Stimulated activated CD4-positive, alpha-beta T cell treated with anti-CD3 and anti-CD28 coated beads, Interleukin-1b, Interleukin-23, amount 100 ng/mL, for 48 hours (primary cell): ENCODE measurements around the gene SPP1.
"Not testable (repeated sequence)": the region's sequence is repeated elsewhere in the genome, so short reads cannot be mapped to it uniquely, and the experiment has no call there.

Experiments used
- DNase-seq: peaks from one replicate; pipeline ENCODE4 v3.0.0-alpha.2; 2020

Gene SPP1

DNA sequence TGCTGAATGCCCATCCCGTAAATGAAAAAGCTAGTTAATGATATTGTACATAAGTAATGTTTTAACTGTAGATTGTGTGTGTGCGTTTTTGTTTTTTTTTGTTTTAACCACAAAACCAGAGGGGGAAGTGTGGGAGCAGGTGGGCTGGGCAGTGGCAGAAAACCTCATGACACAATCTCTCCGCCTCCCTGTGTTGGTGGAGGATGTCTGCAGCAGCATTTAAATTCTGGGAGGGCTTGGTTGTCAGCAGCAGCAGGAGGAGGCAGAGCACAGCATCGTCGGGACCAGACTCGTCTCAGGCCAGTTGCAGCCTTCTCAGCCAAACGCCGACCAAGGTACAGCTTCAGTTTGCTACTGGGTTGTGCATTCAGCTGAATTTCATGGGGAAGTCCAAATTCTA is at the start of gene SPP1:
Gene SPP1, plus strand, starts transcription at position 249 of the 400 bp plus-strand sequence. CDS start 1,182 bp downstream, outside the sequence.
- DNase-seq, result no peak

DNA sequence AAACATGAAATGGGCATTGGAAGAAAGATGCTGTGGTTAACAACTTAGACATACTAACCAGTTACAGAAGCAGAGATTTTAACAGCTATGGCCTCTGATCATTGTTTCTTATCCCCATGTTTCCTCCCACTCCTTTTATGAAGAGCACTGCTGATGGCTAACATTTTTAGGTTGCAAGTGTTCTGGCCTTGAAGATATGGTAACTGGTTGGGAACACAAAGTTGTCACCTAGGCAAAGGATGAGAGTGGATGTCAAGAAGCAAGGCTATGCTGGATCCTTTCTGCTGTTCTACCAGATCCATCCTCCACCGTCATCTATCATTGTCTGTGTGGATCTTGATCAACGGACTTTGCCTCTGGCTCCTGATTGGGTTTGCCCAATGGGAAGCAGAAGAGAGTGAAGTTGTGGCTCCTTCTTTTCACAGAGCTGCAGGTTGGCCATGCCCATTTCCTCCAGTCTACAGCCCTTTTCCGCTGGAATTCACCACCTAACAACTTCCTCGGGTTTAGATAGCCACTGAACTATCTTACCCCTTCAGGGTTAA is 48.9 kb upstream of the SPP1 start:
- no peak for DNase-seq

- DNase-seq, result no peak
Observed at GRCh38 chr4:87930629-87931028, 44.9 kb upstream of the SPP1 start.

DNA sequence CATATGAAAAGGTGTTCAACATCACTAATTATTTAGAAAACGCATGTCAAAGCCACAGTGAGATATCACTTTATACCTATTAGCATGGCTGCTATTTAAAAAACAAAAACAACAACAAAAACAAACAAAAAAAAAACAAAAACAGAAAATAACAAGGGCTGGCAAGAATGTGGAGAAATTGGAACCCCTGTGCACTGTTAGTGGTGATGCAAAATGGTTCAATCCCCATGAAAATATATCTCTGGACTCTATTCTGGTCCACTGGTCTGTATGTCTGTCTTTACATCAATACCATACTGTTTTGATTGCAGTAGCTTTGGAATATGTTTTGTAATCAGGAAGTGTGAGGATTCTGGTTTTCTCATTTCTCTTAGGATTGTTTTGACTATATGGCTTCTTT is 43.6 kb upstream of the SPP1 start:
- no peak for DNase-seq

GRCh38 chr4:87932718-87933141 is 42.8 kb upstream of the SPP1 start:
- DNase-seq, result no peak

DNA sequence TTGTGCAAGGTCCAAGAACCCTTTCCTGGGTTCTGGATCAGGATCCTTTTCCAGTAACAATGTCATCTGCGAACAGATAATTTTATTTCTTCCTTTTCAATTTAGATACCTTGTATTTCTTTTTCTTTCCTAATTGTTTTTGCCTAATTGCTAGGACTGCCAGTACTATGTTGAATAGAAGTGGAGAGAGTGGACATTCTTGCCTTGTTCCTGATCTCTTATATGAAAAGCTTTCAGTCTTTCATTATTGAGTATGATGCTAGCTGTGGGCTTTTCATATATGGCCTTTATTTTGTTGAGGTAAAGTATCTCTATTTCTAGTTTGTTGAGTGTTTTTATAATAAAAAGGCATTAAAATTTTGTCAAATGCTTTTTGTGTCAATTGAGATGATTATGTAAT is 42.2 kb upstream of the SPP1 start:
- DNase-seq, result no peak

- DNase-seq, result no peak
Observed at GRCh38 chr4:87934157-87934704, 41.3 kb upstream of the SPP1 start.

DNA sequence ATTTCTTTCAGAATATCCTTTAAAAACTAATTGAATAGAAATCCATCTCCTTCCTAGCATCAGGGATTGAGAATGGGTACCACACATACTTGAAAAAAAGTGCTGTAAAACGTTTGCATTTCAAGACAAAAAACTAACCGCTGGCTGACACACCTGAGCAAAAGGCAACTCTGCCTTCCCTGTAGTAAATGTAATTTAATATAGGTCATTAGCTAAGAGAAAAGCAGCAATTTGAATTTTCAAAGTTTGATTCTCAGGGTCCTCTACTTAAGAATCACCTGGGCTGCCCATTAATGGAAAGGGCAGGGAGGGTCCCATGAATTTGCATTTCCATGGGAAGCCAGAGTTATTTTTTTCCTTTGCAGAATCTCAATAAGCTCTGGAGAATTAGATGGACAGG is 40.5 kb upstream of the SPP1 start:
- no peak for DNase-seq

GRCh38 chr4:87935954-87936353 is 39.6 kb upstream of the SPP1 start:
- not testable (repeated sequence) for DNase-seq

DNA sequence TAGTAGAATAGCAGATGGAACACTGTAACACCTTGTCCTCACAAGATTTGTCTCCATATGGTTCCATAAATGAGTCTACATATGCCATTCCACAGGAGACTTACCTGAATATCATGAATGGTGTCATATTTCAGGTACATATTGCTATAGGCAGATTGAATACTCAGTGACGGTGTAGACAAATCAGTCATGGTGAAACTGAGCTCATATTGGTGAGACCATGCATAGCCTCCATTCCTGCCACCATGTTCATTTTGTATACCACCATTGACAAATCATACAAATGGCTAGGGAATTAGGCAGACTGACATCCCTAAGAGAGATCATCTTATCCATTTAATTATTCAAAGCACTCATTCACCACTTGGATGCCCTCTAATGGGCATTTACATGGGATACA is 38.0 kb upstream of the SPP1 start:
- DNase-seq, result no peak

- DNase-seq, result no peak
Observed at GRCh38 chr4:87938746-87939145, 36.8 kb upstream of the SPP1 start.

GRCh38 chr4:87939978-87940690 is 35.4 kb upstream of the SPP1 start:
- DNase-seq, result no peak

- DNase-seq, result not testable (repeated sequence)
Observed at GRCh38 chr4:87940809-87941208, 34.7 kb upstream of the SPP1 start.

- DNase-seq, result no peak
Observed at GRCh38 chr4:87941537-87942392, 33.7 kb upstream of the SPP1 start.

GRCh38 chr4:87943660-87944149 is 31.8 kb upstream of the SPP1 start:
- no peak for DNase-seq

GRCh38 chr4:87944967-87945366 is 30.5 kb upstream of the SPP1 start:
- no peak for DNase-seq

- DNase-seq, result no peak
Observed at GRCh38 chr4:87946766-87947165, 28.7 kb upstream of the SPP1 start.

DNA sequence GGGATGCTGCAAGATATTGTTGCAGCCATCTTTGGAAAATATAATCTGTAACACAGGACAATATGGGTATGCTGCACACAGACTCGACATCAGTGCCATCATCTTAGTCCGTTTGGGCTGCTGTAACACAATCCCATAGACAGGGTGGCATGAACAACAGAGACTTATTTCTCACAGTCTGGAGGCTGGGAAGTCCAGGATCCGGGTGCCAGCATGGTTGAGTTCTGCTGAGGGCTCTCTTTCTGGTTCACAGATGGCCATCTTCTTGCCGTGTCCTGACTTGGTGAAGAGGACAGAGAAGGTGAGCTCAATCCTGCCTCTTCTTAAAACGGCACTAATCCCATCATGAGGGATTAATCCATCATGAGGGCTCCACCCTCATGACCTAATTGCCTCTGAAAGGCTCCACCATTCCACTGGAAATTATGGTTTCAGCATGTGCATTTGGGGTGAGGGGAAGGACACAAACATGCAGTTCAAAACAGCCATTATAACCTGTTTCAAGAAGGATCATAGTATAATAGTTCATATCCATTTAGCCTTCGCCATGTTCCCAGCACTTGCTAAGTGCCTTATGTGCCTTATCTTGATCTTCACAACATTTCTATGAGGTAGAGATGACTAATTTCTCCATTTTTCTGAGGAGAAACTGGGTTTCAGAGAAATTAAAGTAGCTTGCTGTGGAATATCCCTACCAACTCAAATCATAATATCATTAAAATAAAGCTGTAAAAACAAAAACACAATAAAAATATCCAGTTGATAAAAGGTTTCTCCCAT is 27.9 kb upstream of the SPP1 start:
- no peak for DNase-seq

DNA sequence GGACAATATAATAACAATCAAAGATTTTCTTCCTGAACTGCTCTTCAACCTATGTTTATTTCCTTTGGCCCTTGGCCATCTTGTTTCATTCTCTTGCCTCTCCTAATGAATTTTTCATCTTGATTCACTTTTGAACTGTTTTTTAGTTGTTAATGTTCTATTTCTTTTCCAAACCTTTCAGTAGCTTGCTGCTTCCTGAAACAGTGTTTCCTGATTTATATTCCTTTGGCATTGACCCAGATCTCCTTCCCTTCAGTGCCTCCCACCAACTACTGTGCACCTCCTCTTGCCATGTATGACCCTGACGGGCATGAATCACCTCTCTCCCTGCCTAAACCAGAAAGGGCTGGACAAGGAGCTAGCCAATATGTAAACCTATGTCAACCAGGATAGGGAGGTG is 25.6 kb upstream of the SPP1 start:
- no peak for DNase-seq

DNA sequence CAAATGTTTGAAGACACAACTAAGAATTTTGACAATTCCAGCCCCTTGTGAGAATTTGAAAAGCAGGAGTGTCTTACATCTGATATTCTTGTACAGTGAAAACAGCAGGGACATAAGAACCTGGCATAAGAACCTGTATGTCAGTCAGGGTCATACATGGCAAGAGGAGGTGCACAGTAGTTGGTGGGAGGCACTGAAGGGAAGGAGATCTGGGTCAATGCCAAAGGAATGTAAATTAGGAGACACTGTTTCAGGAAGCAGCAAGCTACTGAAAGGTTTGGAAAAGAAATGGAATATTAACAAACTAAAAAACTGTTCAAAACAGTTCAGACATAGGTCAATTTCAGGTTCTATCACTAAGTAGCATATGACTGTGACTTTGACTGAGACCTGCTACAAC is 25.0 kb upstream of the SPP1 start:
- no peak for DNase-seq

DNA sequence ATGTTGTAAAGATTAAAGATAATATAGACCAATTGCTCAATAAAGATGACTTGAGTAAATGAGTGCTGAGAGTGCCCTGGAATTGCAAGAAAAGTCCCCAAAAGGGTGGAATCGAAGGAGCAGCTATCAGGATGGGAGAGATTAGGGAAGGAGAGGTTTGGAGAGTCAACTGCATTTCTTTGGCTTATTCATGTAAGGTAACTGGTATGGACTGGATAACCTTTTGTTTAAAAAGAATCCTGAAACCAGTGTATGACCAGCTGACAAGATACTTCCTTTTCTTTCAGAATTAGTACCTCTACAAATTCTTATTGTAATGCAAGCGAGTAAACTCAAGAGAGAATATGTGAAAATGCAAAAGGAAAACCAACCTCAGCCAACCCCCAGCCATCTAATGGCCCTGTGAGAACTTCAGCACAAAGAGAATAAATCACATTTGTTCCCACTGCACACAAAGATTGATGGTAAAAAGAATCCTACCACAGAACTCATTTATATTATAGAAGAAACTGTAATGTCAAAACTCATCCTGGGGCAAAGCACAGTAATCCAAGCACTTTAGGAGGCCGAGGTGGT is 24.5 kb upstream of the SPP1 start:
- DNase-seq, result no peak

DNA sequence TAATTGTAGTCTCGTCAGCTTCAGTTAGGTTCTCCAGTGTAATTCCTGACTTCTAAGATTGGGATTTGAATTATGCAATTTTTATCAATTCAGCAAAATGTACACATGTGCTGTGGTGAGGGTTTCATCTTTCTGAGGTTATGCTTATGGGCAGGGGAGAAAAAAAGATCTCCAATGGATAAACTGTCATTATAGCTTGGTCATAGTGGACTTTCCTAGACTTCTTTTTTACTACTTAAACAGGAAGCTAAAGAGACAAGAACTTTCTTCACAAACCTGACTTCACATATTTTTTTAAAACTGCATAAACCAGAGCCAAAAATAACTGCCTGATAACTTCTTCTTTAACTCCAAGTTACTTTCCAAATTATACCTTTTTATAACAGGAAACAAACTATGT is 21.7 kb upstream of the SPP1 start:
- DNase-seq, result no peak
